CD4-positive, alpha-beta T cell (primary cell): ENCODE data around the gene LENG1. TPM values are rescaled to one million over a fixed set of nuclear protein-coding genes. Genes with fewer than 3 reads are reported as not detected.

Experiments used
- ATAC-seq: fragments of 200-7000 bp; cut with Tn5 transposase; one replicate; pipeline ENCODE4 v1.10.0; 2022; ENCODE audit warnings: mild to moderate bottlenecking; ENCODE audit not compliant: poor library complexity
- CTCF ChIA-PET: fragments of 350-600 bp; sonication (Branson Sonifier 250); formaldehyde crosslinking; loops from one replicate; lab custom pipeline; 2021; ENCODE audit warnings: antibody characterized with exemption, inconsistent platforms; lab: Charles Lee
- POLR2A ChIA-PET: fragments of 350-600 bp; sonication (Branson Sonifier 250); formaldehyde crosslinking; loops from one replicate; lab custom pipeline; 2021; ENCODE audit warnings: antibody characterized with exemption, inconsistent platforms; lab: Charles Lee
- DNase-seq, 14 experiments: peaks; one replicate each; pipeline ENCODE4 v3.0.0-alpha.2; 2013 to 2020; ENCODE audit warnings: mixed read lengths in 2 of 14
- H3K27ac ChIP-seq, 2 donors: one replicate each; pipeline versions ENCODE4 v1.5.1 to v1.7.0; 2013; ENCODE audit warnings: low read length in 2 of 2, low read depth in 1 of 2, mild to moderate bottlenecking in 1 of 2
- H3K27me3 ChIP-seq, 2 experiments: 1 replicate in 1 of 2; 2 replicates in 1 of 2; pipeline versions ENCODE4 v1.6.1 to v1.7.0; 2013; ENCODE audit warnings: low read length in 2 of 2, control low read depth in 1 of 2, mild to moderate bottlenecking in 1 of 2, moderate library complexity in 1 of 2; ENCODE audit not compliant: insufficient read depth in 2 of 2, control insufficient read depth in 1 of 2
- H3K36me3 ChIP-seq: one replicate; pipeline ENCODE4 v1.6.1; 2013; ENCODE audit warnings: low read length, control low read depth; ENCODE audit not compliant: insufficient read depth
- H3K4me1 ChIP-seq: one replicate; pipeline ENCODE4 v1.6.1; 2013; ENCODE audit warnings: low read length, control low read depth; ENCODE audit not compliant: insufficient read depth
- H3K4me3 ChIP-seq: one replicate; pipeline ENCODE4 v1.5.1; 2013; ENCODE audit warnings: mild to moderate bottlenecking, low read length, moderate library complexity
- H3K9me3 ChIP-seq, 2 experiments: 1 replicate in 1 of 2; 2 replicates in 1 of 2; pipeline versions ENCODE4 v1.6.1 to v1.7.0; 2013; ENCODE audit warnings: low read length in 2 of 2, mild to moderate bottlenecking in 2 of 2, control low read depth in 1 of 2, moderate library complexity in 1 of 2; ENCODE audit not compliant: control insufficient read depth in 1 of 2, insufficient read depth in 1 of 2
- H3K27ac Mint-ChIP-seq: one replicate; pipeline ENCODE4 v1.8.0; 2020; ENCODE audit warnings: mixed read lengths
- H3K27me3 Mint-ChIP-seq: one replicate; pipeline ENCODE4 v1.8.0; 2021; ENCODE audit warnings: mixed read lengths
- H3K36me3 Mint-ChIP-seq: one replicate; pipeline ENCODE4 v1.8.0; 2021; ENCODE audit warnings: low read depth, mixed read lengths
- H3K4me1 Mint-ChIP-seq: one replicate; pipeline ENCODE4 v1.8.0; 2021; ENCODE audit warnings: low read depth, mixed read lengths
- H3K4me3 Mint-ChIP-seq: one replicate; pipeline ENCODE4 v1.8.0; 2020; ENCODE audit warnings: mild to moderate bottlenecking, mixed read lengths
- H3K9me3 Mint-ChIP-seq: one replicate; pipeline ENCODE4 v1.8.0; 2020; ENCODE audit warnings: mixed read lengths
- CTCF ChIP-seq: fragments of 200-600 bp; IDR thresholded peaks from one replicate; pipeline ENCODE4 v1.8.0; 2022; ENCODE audit warnings: antibody characterized with exemption, mild to moderate bottlenecking
- intact Hi-C, 2 experiments: fragments of 100-400 bp; cut with DNase I in 1 of 2; cut with micrococcal nuclease in 1 of 2; formaldehyde crosslinking; loops; one replicate each; pipeline versions ENCODE4 v1.15.1 to v1.9.0; 2023 to 2025; cut with DNase I, micrococcal nuclease
- total RNA-seq, 174 experiments: library from RNA in 2 of 174; stranded (reverse) in 2 of 174; gene quantifications; one replicate each; pipeline ENCODE4 v1.2.3 and lab custom pipeline; 2021 to 2026

LENG1 gene
- total RNA-seq, 2 experiments from 2014 or later: 14.4 to 16.0 TPM

- H3K9me3 ChIP-seq: no peaks in the 10 kb centered on the region
- H3K36me3 ChIP-seq: peaks cover 75% of the 10 kb centered on the region
- Mint-ChIP-seq H3K36me3 (peaks cover 66% of the 10 kb centered on the region), H3K27me3 (no peaks in the 10 kb centered on the region), H3K9me3 (no peaks in the 10 kb centered on the region), H3K4me3 (no peak overlapping the region), H3K4me1 (peaks cover 6% of the 10 kb centered on the region), H3K27ac (no peak overlapping the region)
- no peak overlapping the region for H3K27ac ChIP-seq
- CTCF ChIA-PET: no interaction called here
- peaks cover 11% of the 10 kb centered on the region for H3K4me1 ChIP-seq
- ATAC-seq (no peak), DNase-seq (no peak)
- POLR2A ChIA-PET: interaction anchor here (1.0 kb wide), 1 partner anchor 38 kb away, joined by 3 read pairs; the partner anchor contains the start of gene LENG1
- H3K27me3 ChIP-seq: no peaks in the 10 kb centered on the region
- no peak overlapping the region for H3K4me3 ChIP-seq
- intact Hi-C loops: no loop called here
- TF ChIP-seq CTCF: no peak
Measured at GRCh38 chr19:54121259-54121658, 38.3 kb downstream of the LENG1 start.

- peak; percentile 86 for ATAC-seq
- peaks cover 27% of the 10 kb centered on the region for H3K4me1 Mint-ChIP-seq
- intact Hi-C loops: loop anchor here (1.0 to 5.0 kb wide), 8 partner anchors 13 to 248 kb away; partner anchors contain the start of genes NDUFA3 (in 2 of the 2), CNOT3 (in 1 of the 2), LENG1 (in 1 of the 2) and MBOAT7 (in 1 of the 2)
- ChIA-PET POLR2A (interaction anchor here (0.6 to 4.2 kb wide), 25 partner anchors 9 to 1926 kb away, joined by 3 to 151 read pairs (median 4); partner anchors contain the start of genes CNOT3, FIZ1, LENG1 and LENG8), CTCF (interaction anchor here (1.1 to 1.7 kb wide), 4 partner anchors 19 to 53 kb away, joined by 3 to 6 read pairs (median 5); partner anchors contain the start of gene CNOT3)
- H3K27me3 Mint-ChIP-seq: no peaks in the 10 kb centered on the region
- DNase-seq: peak; percentile 90 to 98 (median 95)
- Histone ChIP-seq H3K27ac (peak within 1 kb of the TSS; percentile 65 to 87), H3K9me3 (no peaks in the 10 kb centered on the region), H3K4me1 (peaks cover 33% of the 10 kb centered on the region), H3K4me3 (peak within 1 kb of the TSS; percentile 83), H3K27me3 (no peaks in the 10 kb centered on the region), H3K36me3 (peaks cover 26% of the 10 kb centered on the region)
- peaks cover 40% of the 10 kb centered on the region for H3K36me3 Mint-ChIP-seq
- H3K27ac Mint-ChIP-seq: peak within 1 kb of the TSS; percentile 81
- no peaks in the 10 kb centered on the region for H3K9me3 Mint-ChIP-seq
- H3K4me3 Mint-ChIP-seq: peak within 1 kb of the TSS; percentile 87
- no peak for TF ChIP-seq CTCF
Measured at GRCh38 chr19:54115109-54116063, 44.1 kb downstream of the LENG1 start, which contains the start of the genes PRPF31 and TFPT. Gene PRPF31 (plus strand): TSS chr19:54115754. CDS start chr19:54118279, 2,525 bp downstream. Gene TFPT (minus strand): TSS chr19:54115657. CDS start chr19:54115269, 388 bp downstream.
